Measurements from ENCODE around the gene ACTBL2.

DNA sequence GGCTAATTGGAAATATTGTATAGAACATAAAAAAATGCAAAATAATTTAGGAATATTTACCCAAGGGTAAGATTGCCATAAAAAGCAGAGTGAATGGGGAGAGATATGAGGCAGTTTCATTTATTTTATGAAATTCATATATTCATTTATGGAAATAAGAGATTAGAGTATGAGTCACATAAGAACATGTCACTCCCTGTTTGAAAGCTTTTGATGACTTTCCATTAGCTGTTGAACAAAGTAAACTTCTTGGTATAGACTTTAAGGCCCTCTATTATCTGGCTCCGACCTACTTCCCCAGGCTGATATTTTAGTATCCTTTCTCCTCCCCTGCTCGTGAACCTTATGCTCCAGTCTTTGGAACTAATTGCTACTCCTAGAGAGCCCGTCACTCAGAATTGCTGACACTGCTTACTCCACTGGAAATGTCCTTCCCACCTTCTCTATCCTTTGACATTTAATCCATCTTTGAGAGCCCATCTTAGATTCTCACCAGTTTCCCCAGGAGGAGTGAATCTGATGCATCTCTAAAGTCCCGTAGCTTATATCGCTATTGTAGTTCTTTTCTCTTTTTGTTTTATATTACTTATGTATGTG is 8.9 kb upstream of the ACTBL2 start:
- TF ChIP-seq EZH2 (IDR thresholded peaks at IDR 0.05) (no peak), POLR2AphosphoS5 (IDR thresholded peaks at IDR 0.05; ENCODE audit: borderline replicate concordance, low read depth, low read length) (no peak), FOXP2 (optimal IDR thresholded peaks at IDR 0.05; ENCODE audit: control extremely low read depth, extremely low read length, insufficient read depth) (no peak)

Data from SK-N-MC (cell line).